IMR-90 (cell line): ENCODE data around the gene EIF4EBP2. TPM values are rescaled to one million over a fixed set of nuclear protein-coding genes. Genes with fewer than 3 reads are reported as not detected.

Experiments
- ATAC-seq: fragments of 200-7000 bp; cut with Tn5 transposase; 2 replicates; pipeline ENCODE4 v1.9.1; 2020; ENCODE audit warnings: low read depth, mild to moderate bottlenecking, moderate library complexity
- BruUV-seq: library from RNA; stranded (reverse); fragments of 400-500 nt; replicated peaks from 2 replicates; lab custom pipeline; 2021; lab: Mats Ljungman, UMichigan
- CTCF ChIA-PET: fragments of 300-600 bp; formaldehyde crosslinking; extraction: SDS; loops from one replicate; lab custom pipeline; 2021; ENCODE audit warnings: antibody characterized with exemption; lab: Yijun Ruan, JAX
- POLR2A ChIA-PET: fragments of 300-600 bp; sonication (Branson Sonifier 250); formaldehyde crosslinking; loops from one replicate; lab custom pipeline; 2022; ENCODE audit warnings: antibody characterized with exemption; ENCODE audit not compliant: unreplicated experiment; lab: Charles Lee
- DNase-seq: peaks from one replicate; pipeline ENCODE4 v3.0.0; 2013
- H2AFZ ChIP-seq: replicated peaks from 2 replicates; pipeline ENCODE3; 2013; ENCODE audit warnings: low read length, mild to moderate bottlenecking; ENCODE audit not compliant: poor library complexity
- H2AK5ac ChIP-seq: 2 replicates; pipeline ENCODE4 v1.6.1; 2013; ENCODE audit warnings: low read depth, low read length, inconsistent platforms
- H2AK9ac ChIP-seq: replicated peaks from 2 replicates; pipeline ENCODE3; 2013; ENCODE audit warnings: mild to moderate bottlenecking, low read depth, low read length, moderate library complexity; ENCODE audit not compliant: poor library complexity
- H2BK120ac ChIP-seq: 2 replicates; pipeline ENCODE4 v1.6.1; 2013; ENCODE audit warnings: low read depth, low read length, inconsistent platforms
- H2BK15ac ChIP-seq: 3 replicates; pipeline ENCODE4 v1.6.1; 2013; ENCODE audit warnings: low read depth, low read length, inconsistent platforms
- H2BK20ac ChIP-seq: 2 replicates; pipeline ENCODE4 v1.6.1; 2013; ENCODE audit warnings: low read depth, mild to moderate bottlenecking, inconsistent platforms, low read length, moderate library complexity
- H2BK5ac ChIP-seq: 2 replicates; pipeline ENCODE4 v1.6.1; 2013; ENCODE audit warnings: mild to moderate bottlenecking, low read depth, low read length, inconsistent platforms; ENCODE audit not compliant: poor library complexity, severe bottlenecking
- H3K14ac ChIP-seq: replicated peaks from 2 replicates; pipeline ENCODE4 v1.6.1; 2013; ENCODE audit warnings: low read depth, low read length, inconsistent platforms
- H3K18ac ChIP-seq: 2 replicates; pipeline ENCODE4 v1.6.1; 2013; ENCODE audit warnings: low read depth, low read length, control low read depth
- H3K23ac ChIP-seq: 2 replicates; pipeline ENCODE4 v1.6.1; 2013; ENCODE audit warnings: low read depth, low read length, inconsistent platforms
- H3K27ac ChIP-seq: 2 replicates; pipeline ENCODE4 v1.5.1; 2013; ENCODE audit warnings: mild to moderate bottlenecking, control low read depth, low read length; ENCODE audit not compliant: insufficient read depth
- H3K27me3 ChIP-seq: 2 replicates; pipeline ENCODE4 v1.6.1; 2013; ENCODE audit warnings: low read length; ENCODE audit not compliant: control insufficient read depth, insufficient read depth
- H3K36me3 ChIP-seq: 2 replicates; pipeline ENCODE4 v1.6.1; 2013; ENCODE audit warnings: low read length, mixed read lengths; ENCODE audit not compliant: control insufficient read depth, insufficient read depth
- H3K4ac ChIP-seq: 2 replicates; pipeline ENCODE4 v1.6.1; 2013; ENCODE audit warnings: low read depth, low read length, inconsistent platforms
- H3K4me1 ChIP-seq: 2 replicates; pipeline ENCODE4 v1.6.1; 2013; ENCODE audit warnings: low read length, mixed read lengths; ENCODE audit not compliant: control insufficient read depth, insufficient read depth
- H3K4me2 ChIP-seq: 2 replicates; pipeline ENCODE4 v1.6.1; 2013; ENCODE audit warnings: low read depth, mild to moderate bottlenecking, control low read depth, low read length, moderate library complexity
- H3K4me3 ChIP-seq: 2 replicates; pipeline ENCODE4 v1.5.1; 2013; ENCODE audit warnings: low read depth, mild to moderate bottlenecking, control low read depth, low read length, moderate library complexity; ENCODE audit not compliant: insufficient read depth
- H3K56ac ChIP-seq: 2 replicates; pipeline ENCODE4 v1.6.1; 2013; ENCODE audit warnings: low read length, inconsistent platforms; ENCODE audit not compliant: insufficient read depth; ENCODE audit errors: extremely low read depth
- H3K79me1 ChIP-seq, 2 experiments: 2 replicates each; pipeline ENCODE4 v1.6.1; 2013; ENCODE audit warnings: low read length in 2 of 2, inconsistent platforms in 1 of 2, low read depth in 1 of 2
- H3K9ac ChIP-seq: 2 replicates; pipeline ENCODE4 v1.6.1; 2013; ENCODE audit warnings: low read depth, low read length, control low read depth
- H3K9me1 ChIP-seq: 2 replicates; pipeline ENCODE4 v1.6.1; 2013; ENCODE audit warnings: low read length, inconsistent platforms; ENCODE audit not compliant: insufficient read depth
- H3K9me3 ChIP-seq: 2 replicates; pipeline ENCODE4 v1.6.1; 2013; ENCODE audit warnings: low read length; ENCODE audit not compliant: control insufficient read depth, insufficient read depth
- H4K20me1 ChIP-seq: 2 replicates; pipeline ENCODE4 v1.6.1; 2013; ENCODE audit warnings: low read length, inconsistent platforms; ENCODE audit not compliant: insufficient read depth
- H4K5ac ChIP-seq: 2 replicates; pipeline ENCODE4 v1.6.1; 2013; ENCODE audit warnings: mild to moderate bottlenecking, low read depth, low read length, control low read depth
- H4K8ac ChIP-seq, 2 experiments: 2 replicates each; pipeline ENCODE4 v1.6.1; 2013; ENCODE audit warnings: low read depth in 2 of 2, low read length in 2 of 2, control low read depth in 1 of 2, inconsistent platforms in 1 of 2
- H4K91ac ChIP-seq: 2 replicates; pipeline ENCODE4 v1.6.1; 2013; ENCODE audit warnings: low read depth, low read length, inconsistent platforms; ENCODE audit not compliant: insufficient read depth
- BHLHE40 ChIP-seq: fragments of 150-350 bp; IDR thresholded peaks from 2 replicates; pipeline ENCODE4 v1.6.1; 2016; ENCODE audit warnings: mild to moderate bottlenecking, low read depth, low read length
- CEBPB ChIP-seq: IDR thresholded peaks from 2 replicates; pipeline ENCODE4 v1.6.1; 2012; ENCODE audit warnings: low read depth, low read length, improper control_type of control experiment
- CHD1 ChIP-seq: IDR thresholded peaks from 2 replicates; pipeline ENCODE4 v1.6.1; 2012; ENCODE audit warnings: low read depth, low read length, improper control_type of control experiment
- CTCF ChIP-seq: conservative IDR thresholded peaks from 2 replicates; pipeline ENCODE4 v1.5.1; 2012; ENCODE audit warnings: mild to moderate bottlenecking, low read depth, low read length, improper control_type of control experiment
- ELK1 ChIP-seq: fragments of 150-350 bp; IDR thresholded peaks from 2 replicates; pipeline ENCODE4 v1.6.1; 2016; ENCODE audit warnings: low read depth, mild to moderate bottlenecking, low read length, moderate library complexity, borderline replicate concordance
- FOS ChIP-seq: fragments of 150-350 bp; IDR thresholded peaks from 2 replicates; pipeline ENCODE4 v1.6.1; 2016; ENCODE audit warnings: low read depth, low read length
- MAFK ChIP-seq: IDR thresholded peaks from 2 replicates; pipeline ENCODE4 v1.6.1; 2012; ENCODE audit warnings: low read depth, low read length, improper control_type of control experiment
- MAZ ChIP-seq: IDR thresholded peaks from 2 replicates; pipeline ENCODE4 v1.6.1; 2012; ENCODE audit warnings: low read depth, mild to moderate bottlenecking, low read length, improper control_type of control experiment, moderate library complexity, borderline replicate concordance
- MXI1 ChIP-seq: IDR thresholded peaks from 2 replicates; pipeline ENCODE4 v1.6.1; 2012; ENCODE audit warnings: low read depth, mild to moderate bottlenecking, low read length, moderate library complexity, borderline replicate concordance
- POLR2A ChIP-seq: IDR thresholded peaks from 2 replicates; pipeline ENCODE4 v1.6.1; 2012; ENCODE audit warnings: mild to moderate bottlenecking, low read depth, low read length
- RAD21 ChIP-seq: IDR thresholded peaks from 2 replicates; pipeline ENCODE4 v1.6.1; 2012; ENCODE audit warnings: low read length, improper control_type of control experiment
- RCOR1 ChIP-seq: IDR thresholded peaks from 2 replicates; pipeline ENCODE4 v1.6.1; 2012; ENCODE audit warnings: mild to moderate bottlenecking, low read length, improper control_type of control experiment; ENCODE audit not compliant: insufficient replicate concordance
- RFX5 ChIP-seq: IDR thresholded peaks from 2 replicates; pipeline ENCODE4 v1.8.0; 2012; ENCODE audit warnings: low read depth, mild to moderate bottlenecking, low read length, moderate library complexity
- SMC3 ChIP-seq: fragments of 150-350 bp; IDR thresholded peaks from 2 replicates; pipeline ENCODE4 v1.6.1; 2016; ENCODE audit warnings: low read depth, mild to moderate bottlenecking, antibody characterized with exemption, low read length, moderate library complexity
- WGBS, 2 experiments: methylation state at CpG; one replicate each; pipeline versions ENCODE4 v1.1.5 to v1.1.7; 2013; ENCODE audit warnings: missing lambda C conversion rate in 2 of 2; ENCODE audit not compliant: insufficient read length in 1 of 2; ENCODE audit errors: extremely low coverage in 2 of 2; 5-methylcytosine and 5-hydroxymethylcytosine counted together
- dilution Hi-C: fragments of 300-500 bp; cut with HindIII; formaldehyde crosslinking; loops from one replicate; pipeline ENCODE4 v1.14.3; 2018; ENCODE audit warnings: low sequenced_read_pairs; ENCODE audit not compliant: unreplicated experiment
- in situ Hi-C: fragments of 300-500 bp; cut with MboI; formaldehyde crosslinking; loops from 3 replicates; pipeline ENCODE4 v1.14.3; 2019; ENCODE audit warnings: low sequenced_read_pairs, inconsistent platforms, mixed read lengths
- intact Hi-C: fragments of 100-400 bp; cut with micrococcal nuclease; formaldehyde crosslinking; loops from 2 replicates; pipeline ENCODE4 v1.10.0; 2022
- polyA plus RNA-seq, 3 experiments: library from polyadenylated mRNA; depleted of rRNA; stranded (reverse); fragments of >200 nt; gene quantifications; 2 replicates each; pipeline ENCODE4 v1.2.3, GENCODE V29; 2012; ENCODE audit warnings: low replicate concordance in 1 of 3
- total RNA-seq: library from RNA; depleted of rRNA; stranded (reverse); fragments of >200 nt; gene quantifications from 2 replicates; pipeline ENCODE4 v1.2.3, GENCODE V29; 2012
- TF ChIP-seq, protein P1 (sequence below): fragments of 150-350 bp; IDR thresholded peaks from 2 replicates; pipeline ENCODE4 v1.6.1; 2017; ENCODE audit warnings: mild to moderate bottlenecking, antibody characterized with exemption, low read length, low read depth

The EIF4EBP2 gene
- total and polyA plus RNA-seq, 2 of the 4 experiments (the other 2 are of a cell fraction), result 13.7 to 15.6 TPM

- BruUV-seq, result no TSS peak
- peak overlapping the region; percentile 60 for H2AK5ac ChIP-seq
- TF ChIP-seq, protein P1, sequence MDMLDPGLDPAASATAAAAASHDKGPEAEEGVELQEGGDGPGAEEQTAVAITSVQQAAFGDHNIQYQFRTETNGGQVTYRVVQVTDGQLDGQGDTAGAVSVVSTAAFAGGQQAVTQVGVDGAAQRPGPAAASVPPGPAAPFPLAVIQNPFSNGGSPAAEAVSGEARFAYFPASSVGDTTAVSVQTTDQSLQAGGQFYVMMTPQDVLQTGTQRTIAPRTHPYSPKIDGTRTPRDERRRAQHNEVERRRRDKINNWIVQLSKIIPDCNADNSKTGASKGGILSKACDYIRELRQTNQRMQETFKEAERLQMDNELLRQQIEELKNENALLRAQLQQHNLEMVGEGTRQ, result no peak
- no peak for TF ChIP-seq MAFK
- no peak for TF ChIP-seq POLR2A
- no peak for TF ChIP-seq CHD1
- no peak for TF ChIP-seq ELK1
- TF ChIP-seq RCOR1, result no peak
- TF ChIP-seq RFX5, result no peak
- no peak for TF ChIP-seq MXI1
- TF ChIP-seq SMC3, result no peak
- no peak for TF ChIP-seq BHLHE40
- TF ChIP-seq CTCF, result no peak
- TF ChIP-seq MAZ, result no peak
- no peak for TF ChIP-seq RAD21
- TF ChIP-seq FOS, result no peak
- TF ChIP-seq CEBPB, result no peak
Observed at GRCh38 chr10:70380350-70381135, 23.4 kb upstream of the EIF4EBP2 start.

More at GRCh38 chr10:70380350-70381135, 23.4 kb upstream of the EIF4EBP2 start:
- Histone ChIP-seq H4K5ac (no peak overlapping the region), H3K56ac (no peak overlapping the region), H3K9me3 (peaks cover 2% of the 10 kb centered on the region; the same call in 1 of the 2 replicates), H3K4me3 (no peak overlapping the region), H2BK5ac (no peak overlapping the region), H3K14ac (no peak overlapping the region), H3K4ac (no peak overlapping the region; the same call in 1 of the 2 replicates), H3K27me3 (no peaks in the 10 kb centered on the region), H2BK20ac (peak overlapping the region; percentile 35; the same call in 1 of the 2 replicates), H3K18ac (no peak overlapping the region), H4K91ac (no peak overlapping the region), H3K9me1 (peaks cover 19% of the 10 kb centered on the region), H2AK9ac (no peak overlapping the region), H3K27ac (no peak overlapping the region), H4K8ac (no peak overlapping the region), H3K4me2 (no peak overlapping the region), H3K4me1 (peaks cover 17% of the 10 kb centered on the region), H2BK15ac (no peak overlapping the region; the same call in 2 of the 3 replicates), H3K23ac (peak overlapping the region; percentile 9; the same call in 1 of the 2 replicates), H4K20me1 (peaks cover 3% of the 10 kb centered on the region; the same call in 1 of the 2 replicates), H2BK120ac (no peak overlapping the region), H3K79me1 (peaks cover 0 to 32% of the 10 kb centered on the region in 2 experiments; a peak in 2 of 4 replicates), H3K36me3 (no peaks in the 10 kb centered on the region), H3K9ac (no peak overlapping the region), H2AFZ (no peak overlapping the region)
- intact Hi-C loops (no loop called here), in situ Hi-C loops (no loop called here), dilution Hi-C loops (no loop called here)
- POLR2A ChIA-PET, result no interaction called here
- WGBS, 2 experiments, result no CpG with 5 or more reads among the region's 7 CpGs
- DNase-seq, result no peak
- CTCF ChIA-PET, result no interaction called here
- no peak for ATAC-seq
